ENCODE results near the gene DCBLD1. TPM values are rescaled to one million over a fixed set of nuclear protein-coding genes. Genes with fewer than 3 reads are reported as not detected.

The DCBLD1 gene
- total RNA-seq, 2 experiments from 2014 or later = 4.5 to 4.9 TPM

DNA sequence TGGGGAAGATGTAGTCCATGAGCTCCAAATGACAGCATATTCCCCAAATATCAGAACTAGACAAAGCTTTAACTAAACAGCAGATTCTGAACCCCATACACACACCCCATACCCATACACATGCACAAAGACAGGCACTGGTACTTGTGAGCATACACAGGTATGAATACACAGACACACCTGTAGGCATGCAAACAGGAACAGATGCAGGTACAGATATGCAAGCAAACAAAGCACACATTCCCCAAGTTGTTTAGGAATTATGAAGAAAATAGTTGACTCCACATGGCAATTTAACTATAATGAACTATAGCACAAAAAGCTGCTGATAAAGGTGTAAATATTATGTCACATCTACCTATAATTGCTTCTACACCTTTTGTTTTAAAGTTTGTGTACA lies 103.2 kb downstream of the DCBLD1 start:
- CTCF ChIA-PET = interaction anchor here (0.7 kb wide), 1 partner anchor 144 kb away, joined by 3 read pairs; no protein-coding TSS in a partner anchor
- POLR2A ChIA-PET = interaction anchor here (0.7 kb wide), 1 partner anchor 9 kb away, joined by 3 read pairs; no protein-coding TSS in a partner anchor

DNA sequence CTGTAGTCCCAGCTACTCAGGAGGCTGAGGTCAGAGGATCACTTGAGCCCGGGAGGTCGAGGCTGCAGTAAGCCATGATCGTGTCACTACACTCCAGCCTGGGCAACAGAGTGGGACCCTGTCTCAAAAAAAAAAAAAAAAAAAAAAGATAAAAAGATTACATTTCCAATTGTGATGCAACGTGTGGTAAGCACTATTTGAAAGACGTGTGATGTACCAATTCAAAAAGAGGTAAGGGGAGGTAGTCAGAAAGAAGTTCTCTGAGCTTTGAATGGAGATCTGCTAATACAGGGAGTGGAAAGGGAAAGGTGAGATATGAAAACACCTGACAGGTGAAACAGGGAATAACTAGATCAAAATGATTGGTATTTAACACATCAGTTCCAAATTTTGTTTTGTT lies 108.0 kb downstream of the DCBLD1 start:
- ChIA-PET CTCF (interaction anchor here (0.7 kb wide), 2 partner anchors 913 to 1055 kb away, joined by 3 read pairs; no protein-coding TSS in a partner anchor), POLR2A (interaction anchor here (0.7 kb wide), 1 partner anchor 54 kb away, joined by 3 read pairs; no protein-coding TSS in a partner anchor)

DNA sequence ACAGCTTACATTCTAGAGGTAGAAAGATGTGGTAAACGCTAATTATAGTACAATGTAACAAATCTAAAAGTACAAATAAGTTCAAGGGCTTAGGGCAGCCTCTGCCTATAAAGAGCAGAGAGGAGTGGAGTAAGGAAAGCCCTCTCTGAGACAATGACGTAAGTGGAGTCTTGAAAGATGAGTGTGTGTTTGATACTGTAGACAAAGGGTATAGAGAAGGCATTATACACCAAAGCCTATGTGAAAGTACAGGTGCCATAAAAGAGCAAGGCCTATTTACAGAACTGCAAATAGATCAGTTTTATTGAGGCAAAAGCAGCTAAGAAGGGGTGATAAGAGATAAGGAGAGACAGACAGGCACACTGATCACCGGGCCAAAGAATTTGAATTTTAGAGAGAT lies 108.9 kb downstream of the DCBLD1 start:
- CTCF ChIA-PET = no interaction called here
- POLR2A ChIA-PET = no interaction called here

DNA sequence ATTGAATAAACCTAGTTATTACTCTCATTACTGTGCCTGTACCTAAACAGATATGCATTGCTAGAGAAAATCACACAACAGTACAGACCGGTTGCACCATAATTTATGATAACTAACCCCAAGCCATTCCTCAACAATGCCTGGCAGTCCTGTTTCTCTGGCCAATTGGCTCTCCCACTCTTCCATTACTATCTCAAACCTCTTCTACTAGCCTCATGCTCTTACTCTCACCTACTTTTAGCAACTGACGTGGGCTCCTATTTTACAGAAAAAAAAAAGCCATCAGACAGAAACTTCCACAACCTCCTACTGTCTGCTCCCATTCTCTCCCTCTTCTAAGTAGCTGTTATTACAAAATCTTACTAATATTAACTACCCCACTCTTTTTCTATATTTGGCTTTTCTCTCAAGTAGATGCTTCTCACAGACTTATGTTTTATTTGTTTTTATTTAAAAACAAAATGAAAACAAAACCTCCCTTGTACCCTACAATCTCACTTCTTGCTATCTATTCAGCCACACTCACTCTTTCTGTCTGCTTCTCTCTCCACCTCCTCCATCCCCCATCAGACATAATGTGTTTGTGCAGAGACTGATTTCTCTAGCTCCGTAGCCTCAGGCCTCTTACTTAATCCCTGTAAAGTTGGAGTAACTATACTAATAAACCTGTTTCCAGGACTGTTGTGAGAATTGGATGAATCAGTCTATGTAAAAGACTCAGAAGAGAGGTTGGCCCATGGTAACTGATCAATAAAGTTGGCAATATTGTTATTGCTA lies 110.7 kb downstream of the DCBLD1 start:
- ChIA-PET POLR2A (interaction anchor here (0.8 kb wide), 1 partner anchor 31 kb away, joined by 4 read pairs; no protein-coding TSS in a partner anchor), CTCF (no interaction called here)

DNA sequence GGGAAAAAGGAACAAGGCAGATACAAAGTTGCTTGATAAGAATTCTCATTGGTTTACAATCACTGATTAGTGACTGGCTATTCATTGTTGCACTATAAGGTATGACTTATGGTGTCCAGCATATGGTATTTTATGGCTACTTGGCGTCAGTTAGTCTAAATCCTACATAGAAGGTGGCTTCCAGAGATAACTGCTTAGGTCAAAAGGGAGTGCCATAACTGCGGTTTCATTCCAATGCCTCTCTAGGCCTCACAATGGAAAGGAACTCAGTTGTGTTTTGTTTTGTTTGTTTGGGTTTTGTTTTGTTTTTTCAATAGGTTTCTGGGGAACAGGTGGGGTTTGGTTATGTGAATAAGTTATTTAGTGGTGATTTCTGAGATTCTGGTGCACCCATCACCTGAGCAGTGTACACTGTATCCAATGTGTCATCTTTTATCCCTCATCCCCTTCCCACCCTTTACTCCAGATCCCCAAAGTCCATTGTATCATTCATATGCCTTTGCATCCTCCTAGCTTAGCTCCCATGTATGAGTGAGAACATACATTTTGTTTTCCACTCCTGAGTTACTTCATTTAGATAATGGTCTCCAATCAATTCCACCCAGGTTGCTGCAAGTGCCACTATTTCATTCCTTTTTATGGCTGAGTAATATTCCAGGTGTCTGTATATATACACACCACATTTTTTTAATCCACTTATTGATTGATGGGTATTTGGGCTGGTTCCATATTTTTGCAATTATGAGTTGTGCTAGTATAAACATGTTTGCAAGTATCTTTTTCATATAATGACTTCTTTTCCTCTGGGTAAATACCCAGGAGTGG lies 112.8 kb downstream of the DCBLD1 start:
- ChIA-PET CTCF (no interaction called here), POLR2A (no interaction called here)

DNA sequence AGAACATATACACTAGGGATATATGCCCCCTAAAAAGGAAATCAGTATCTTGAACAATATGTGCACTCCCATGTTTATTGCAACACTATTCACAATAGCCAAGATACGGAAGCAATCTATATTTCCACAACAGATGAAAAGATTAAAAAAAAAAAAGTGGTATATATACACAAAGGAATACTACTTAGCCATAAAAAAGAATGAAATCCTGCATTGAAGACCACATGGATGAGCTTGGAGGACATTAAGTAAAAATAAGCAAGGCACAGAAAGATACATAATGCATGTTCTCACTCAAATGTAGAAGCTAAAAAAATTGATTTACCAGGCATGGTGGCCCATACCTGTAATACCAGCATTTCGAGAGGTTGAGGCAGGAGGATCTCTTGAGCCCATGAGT lies 115.3 kb downstream of the DCBLD1 start:
- CTCF ChIA-PET = no interaction called here
- POLR2A ChIA-PET = no interaction called here

Other genes with a start within 250 kb of the DCBLD1 start
- not detected for gene VGLL2, start 217.1 kb upstream of the DCBLD1 start, total RNA-seq
- gene ROS1, start 56.7 kb upstream of the DCBLD1 start, total RNA-seq = not detected
- 10 to 100 TPM; 20.5 to 20.8 TPM for gene GOPC, start 119.8 kb downstream of the DCBLD1 start, total RNA-seq
- gene NUS1, start 192.8 kb downstream of the DCBLD1 start, total RNA-seq = 10 to 100 TPM; 63.9 to 65.3 TPM

All from activated CD8-positive, alpha-beta memory T cell treated with anti-CD3 and anti-CD28 coated beads for 36 hours (primary cell).